Ishikawa (cell line): ENCODE results near the gene NANOS3.

Source experiments
- CEBPB ChIP-seq: IDR thresholded peaks from 2 replicates; pipeline ENCODE4 v1.6.1; 2012
- CREB1 ChIP-seq: IDR thresholded peaks from 2 replicates; pipeline ENCODE4 v1.6.1; 2012; ENCODE audit warnings: low read depth
- EGR1 ChIP-seq: IDR thresholded peaks from 2 replicates; pipeline ENCODE4 v1.6.1; 2012
- EP300 ChIP-seq: IDR thresholded peaks from 2 replicates; pipeline ENCODE4 v1.6.1; 2012; ENCODE audit warnings: borderline replicate concordance
- FOXM1 ChIP-seq: IDR thresholded peaks from 2 replicates; pipeline ENCODE4 v1.6.1; 2012; ENCODE audit warnings: low read depth, borderline replicate concordance
- MAX ChIP-seq: IDR thresholded peaks from 2 replicates; pipeline ENCODE4 v1.6.1; 2012
- NFIC ChIP-seq: IDR thresholded peaks from 2 replicates; pipeline ENCODE4 v1.6.1; 2012
- RAD21 ChIP-seq: IDR thresholded peaks from 2 replicates; pipeline ENCODE4 v1.6.1; 2012; ENCODE audit warnings: low read depth
- REST ChIP-seq: IDR thresholded peaks from 2 replicates; pipeline ENCODE4 v1.6.1; 2012; ENCODE audit warnings: low read depth, mild to moderate bottlenecking
- TAF1 ChIP-seq: IDR thresholded peaks from 2 replicates; pipeline ENCODE4 v1.6.1; 2012; ENCODE audit warnings: low read depth, mild to moderate bottlenecking
- TCF12 ChIP-seq: IDR thresholded peaks from 2 replicates; pipeline ENCODE4 v1.6.1; 2012; ENCODE audit warnings: low read depth
- TEAD4 ChIP-seq: IDR thresholded peaks from 2 replicates; pipeline ENCODE4 v1.6.1; 2012
- USF1 ChIP-seq: IDR thresholded peaks from 2 replicates; pipeline ENCODE4 v1.6.1; 2012
- YY1 ChIP-seq: IDR thresholded peaks from 2 replicates; pipeline ENCODE4 v1.6.1; 2012; ENCODE audit warnings: low read depth
- ZBTB7A ChIP-seq: IDR thresholded peaks from 2 replicates; pipeline ENCODE4 v1.6.1; 2012; ENCODE audit warnings: low read depth

NANOS3 gene

GRCh38 chr19:13902993-13903555 lies 26.1 kb downstream of the NANOS3 start:
- TF ChIP-seq RAD21 = 0 out of 2 replicates have a peak, but pooled peaks have one; percentile 6
- TF ChIP-seq MAX = no peak

GRCh38 chr19:13905634-13906520 lies 28.9 kb downstream of the NANOS3 start, which contains the start of the genes BRME1 and CC2D1A:
Gene BRME1 (minus strand): TSS chr19:13906117. CDS start chr19:13904892, 1,225 bp downstream.
Gene CC2D1A (plus strand): TSS chr19:13906201. CDS start chr19:13906442, 241 bp downstream.
- peak; percentile 71; the same call in 1 of the 2 replicates for TF ChIP-seq TAF1
- peak; percentile 100 for TF ChIP-seq MAX
- TF ChIP-seq YY1 = no peak
- no peak for TF ChIP-seq RAD21
- TF ChIP-seq CREB1 = peak; percentile 28; the same call in 1 of the 2 replicates
- TF ChIP-seq TCF12 = peak; percentile 20; the same call in 1 of the 2 replicates
- no peak for TF ChIP-seq EP300
- peak; percentile 66; the same call in 1 of the 2 replicates for TF ChIP-seq ZBTB7A
- peak; percentile 74 for TF ChIP-seq EGR1
- TF ChIP-seq USF1 = peak; percentile 45
- no peak for TF ChIP-seq TEAD4
- TF ChIP-seq NFIC = no peak
- TF ChIP-seq FOXM1 = no peak
- TF ChIP-seq REST = no peak
- TF ChIP-seq CEBPB = no peak

- TF ChIP-seq CEBPB = no peak
- no peak for TF ChIP-seq MAX
Measured at GRCh38 chr19:13906521-13906904, 29.6 kb downstream of the NANOS3 start.

- TF ChIP-seq REST = no peak
- TF ChIP-seq RAD21 = no peak
- TF ChIP-seq MAX = no peak
- TF ChIP-seq CREB1 = no peak
- no peak for TF ChIP-seq TEAD4
Measured at GRCh38 chr19:13906910-13907309, 30.0 kb downstream of the NANOS3 start.

- TF ChIP-seq EGR1 (no peak), TAF1 (no peak), RAD21 (no peak), TCF12 (no peak), NFIC (no peak), TEAD4 (no peak)
Measured at GRCh38 chr19:13908674-13909073, 31.7 kb downstream of the NANOS3 start.

- no peak for TF ChIP-seq TAF1
- TF ChIP-seq TEAD4 = no peak
- TF ChIP-seq YY1 = no peak
- TF ChIP-seq FOXM1 = no peak
- no peak for TF ChIP-seq TCF12
- TF ChIP-seq RAD21 = no peak
- no peak for TF ChIP-seq EP300
- TF ChIP-seq CREB1 = no peak
- TF ChIP-seq USF1 = no peak
- no peak for TF ChIP-seq MAX
- no peak for TF ChIP-seq REST
- TF ChIP-seq ZBTB7A = no peak
- TF ChIP-seq NFIC = no peak
- TF ChIP-seq CEBPB = no peak
Measured at GRCh38 chr19:13909430-13909829, 32.5 kb downstream of the NANOS3 start.
